Smooth muscle cell of bladder (primary cell): ENCODE results near the gene FADS1. TPM values are rescaled to one million over a fixed set of nuclear protein-coding genes. Genes with fewer than 3 reads are reported as not detected.

Experiments
- total RNA-seq: library from RNA; depleted of rRNA; stranded (reverse); fragments of >200 nt; gene quantifications from 2 replicates; pipeline ENCODE4 v1.2.3, GENCODE V29; 2014

The FADS1 gene
- total RNA-seq = 154 and 160 TPM in 2 replicates

DNA sequence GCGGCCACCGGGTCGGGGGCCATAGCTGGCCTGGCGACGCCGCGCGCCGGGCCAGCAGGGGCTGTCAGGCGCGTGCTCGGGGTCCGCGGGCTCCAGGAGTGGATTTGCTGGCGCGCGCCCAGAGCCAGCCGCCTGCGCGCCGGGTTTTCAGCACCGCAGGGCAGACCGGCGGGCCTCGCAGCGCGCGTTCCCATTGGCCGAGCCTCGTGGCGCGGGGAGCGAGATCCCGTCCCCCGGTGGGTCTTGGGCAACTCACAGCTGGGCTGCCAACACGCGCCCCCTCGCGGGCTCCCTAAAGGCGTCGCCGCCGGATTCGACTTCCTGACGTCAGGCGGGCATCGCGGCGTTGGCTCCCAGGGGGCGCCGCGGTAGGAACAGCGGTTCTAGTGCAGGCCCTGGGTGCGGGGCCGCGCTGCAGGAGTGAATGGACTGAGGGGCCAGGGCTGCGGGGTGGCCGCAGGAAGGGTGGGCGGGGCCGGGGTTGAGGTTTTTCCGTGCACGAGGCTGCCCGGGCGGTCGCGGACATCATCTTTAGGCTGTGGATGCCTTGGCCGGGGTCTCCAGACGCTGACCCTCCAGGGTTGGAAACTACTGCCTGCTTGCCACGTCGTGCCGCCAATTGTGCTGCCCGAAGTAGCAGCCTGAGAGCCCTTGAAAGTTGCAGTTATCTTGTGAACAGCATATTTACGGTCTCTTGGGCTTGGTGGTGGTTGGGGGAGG is at the start of gene FADS1:
TSS of gene FADS1 (minus strand) at position 268 of the 720 bp plus-strand sequence. CDS start at position 194, 74 bp downstream.

DNA sequence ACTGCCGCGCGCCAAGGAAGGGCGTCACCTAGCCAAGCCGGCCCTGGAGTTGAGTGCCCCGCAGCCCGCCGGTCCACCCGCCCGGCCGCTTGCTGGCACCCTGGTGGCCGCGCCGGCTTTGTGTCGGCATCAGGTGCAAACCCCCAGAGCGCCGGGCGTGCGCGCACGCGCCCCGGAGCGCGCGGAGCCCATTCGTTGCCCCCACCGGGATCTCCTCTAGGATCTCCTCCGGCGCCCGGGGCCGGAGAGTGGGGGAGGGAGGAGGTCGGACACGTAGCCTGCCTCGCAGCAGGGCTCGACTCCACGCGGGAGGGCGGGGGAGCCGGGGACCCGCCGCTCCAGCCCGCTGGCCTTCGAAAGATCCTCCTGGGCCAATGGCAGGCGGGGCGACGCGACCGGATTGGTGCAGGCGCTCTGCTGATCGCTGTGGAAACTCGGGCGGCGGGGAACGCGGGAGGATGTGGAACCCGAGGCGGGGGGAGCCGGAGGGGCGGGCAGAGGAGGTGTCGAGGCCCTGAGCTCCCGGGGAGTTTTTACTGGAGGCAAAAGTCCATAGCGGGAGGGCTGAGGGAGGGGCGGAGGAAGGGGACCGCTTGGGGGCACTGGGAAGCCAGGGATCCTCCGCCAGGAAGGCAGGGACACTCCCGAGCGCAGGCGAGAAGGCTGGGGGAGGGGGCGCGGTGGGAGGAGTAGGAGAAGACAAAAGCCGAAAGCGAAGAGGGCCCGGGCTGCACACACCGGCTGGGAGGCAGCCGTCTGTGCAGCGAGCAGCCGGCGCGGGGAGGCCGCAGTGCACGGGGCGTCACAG is 11.0 kb upstream of the FADS1 start, which contains the start of gene FADS2:
TSS of gene FADS2 (plus strand) at position 730 of the 808 bp plus-strand sequence. CDS start 91 bp downstream, outside the sequence.

DNA sequence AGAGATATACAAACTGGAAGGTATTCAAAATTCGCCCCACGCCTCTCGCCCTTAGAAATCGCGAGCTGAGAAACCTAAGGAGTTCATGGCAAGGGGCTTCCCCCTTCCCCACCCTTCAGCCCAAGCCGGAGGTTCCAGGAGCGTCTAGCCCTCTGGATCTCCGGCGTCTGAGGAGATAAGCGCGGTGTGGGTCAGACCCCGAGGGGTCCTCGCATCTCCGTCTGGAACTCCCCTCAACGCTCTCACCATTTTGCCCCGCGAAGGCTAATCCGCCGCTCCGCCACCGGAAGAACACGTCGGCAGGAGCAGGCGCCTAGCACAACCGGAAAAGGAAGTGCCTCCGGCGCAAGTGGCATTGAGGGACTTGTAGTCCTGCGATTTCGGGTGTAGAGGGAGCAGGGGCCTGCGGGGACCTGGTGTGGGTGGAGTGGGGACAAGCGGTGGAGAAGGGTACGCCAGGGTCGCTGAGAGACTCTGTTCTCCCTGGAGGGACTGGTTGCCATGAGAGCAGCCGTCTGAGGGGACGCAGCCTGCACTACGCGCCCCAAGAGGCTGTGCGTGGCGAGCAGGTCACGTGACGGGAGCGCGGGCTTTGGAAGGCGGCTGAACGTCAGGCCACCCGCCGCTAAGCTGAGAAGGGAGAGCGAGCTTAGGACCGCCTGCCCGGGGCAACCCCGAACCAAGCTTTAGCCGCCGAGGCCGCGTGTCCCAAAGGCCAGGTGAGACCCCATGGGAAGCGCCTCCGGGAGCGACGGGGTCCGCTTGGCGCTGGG is 24.3 kb downstream of the FADS1 start, which contains the start of the genes FEN1 and TMEM258:
TSS of gene FEN1 (plus strand) at position 602 of the 773 bp plus-strand sequence. CDS start 2,451 bp downstream, outside the sequence.
TSS of gene TMEM258 (minus strand) at position 290 of the 773 bp plus-strand sequence. CDS start at position 249, 41 bp downstream.

DNA sequence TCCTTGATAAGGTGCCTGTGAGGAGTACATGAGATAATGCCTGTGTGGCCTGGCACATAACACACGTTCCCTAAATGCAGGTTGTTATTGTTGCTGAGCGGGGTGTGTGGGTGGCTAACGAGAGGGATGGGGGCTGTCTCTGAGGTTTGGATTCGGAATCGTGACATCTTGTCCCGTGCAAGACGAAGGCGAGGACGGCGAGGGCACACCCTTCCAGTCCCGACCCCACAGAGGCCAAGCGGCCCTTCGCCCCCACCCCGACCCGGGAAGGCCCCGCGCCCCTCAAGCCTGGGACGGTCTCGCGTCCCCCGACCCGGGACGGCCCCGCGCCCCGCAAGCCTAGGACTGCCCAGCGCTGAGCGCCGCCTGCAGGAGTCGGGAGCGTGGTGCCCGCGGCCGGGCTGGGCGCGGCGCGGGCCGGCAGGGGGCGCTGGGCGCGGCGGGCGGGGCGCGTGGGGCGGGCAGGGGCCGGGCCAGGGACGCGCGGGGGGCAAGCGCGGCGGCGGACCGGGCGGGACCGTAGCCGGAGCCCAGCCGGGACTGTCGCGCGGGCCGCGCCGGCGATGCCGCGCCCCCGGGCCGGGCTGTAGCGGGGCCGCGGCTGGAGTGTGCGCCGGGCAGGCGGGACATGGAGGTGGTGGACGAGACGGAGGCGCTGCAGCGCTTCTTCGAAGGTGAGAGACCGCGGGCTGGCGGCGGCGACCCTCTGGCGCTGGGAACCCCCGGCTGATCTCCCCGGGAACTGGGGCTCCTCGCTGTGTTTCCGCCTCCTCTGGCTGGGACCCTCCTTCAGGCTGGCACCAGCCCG is 64.5 kb downstream of the FADS1 start, which contains the start of gene MYRF:
TSS of gene MYRF (plus strand) at position 520 of the 808 bp plus-strand sequence. CDS start at position 629, 109 bp downstream.

Other genes with a start within 250 kb of the FADS1 start
- 0.74 and 1.4 TPM in 2 replicates for gene SYT7, start 235.9 kb downstream of the FADS1 start, total RNA-seq
- gene DAGLA, start 136.6 kb downstream of the FADS1 start, total RNA-seq = 1.3 and 1.8 TPM in 2 replicates
- under 0.01 and 0.65 TPM in 2 replicates for gene MYRF, start 64.4 kb downstream of the FADS1 start, total RNA-seq
- 174 and 185 TPM in 2 replicates for gene TMEM258, start 24.4 kb downstream of the FADS1 start, total RNA-seq
- gene FEN1, start 24.1 kb downstream of the FADS1 start, total RNA-seq = 4.4 and 6.0 TPM in 2 replicates
- 319 and 396 TPM in 2 replicates for gene FADS2, start 11.3 kb upstream of the FADS1 start, total RNA-seq
- gene FADS3, start 74.5 kb upstream of the FADS1 start, total RNA-seq = 74.4 and 103 TPM in 2 replicates
- 4.3 and 5.9 TPM in 2 replicates for gene RAB3IL1, start 100.6 kb upstream of the FADS1 start, total RNA-seq
- 5.5 and 7.3 TPM in 2 replicates for gene BEST1, start 133.3 kb upstream of the FADS1 start, total RNA-seq
- gene FTH1, start 150.6 kb upstream of the FADS1 start, total RNA-seq = 1,182 and 1,905 TPM in 2 replicates